ENCODE results near the gene PCDHGB2. TPM values are rescaled to one million over a fixed set of nuclear protein-coding genes. Genes with fewer than 3 reads are reported as not detected.
A peak's percentile ranks its signal among the peaks of the same experiment; 100 is the strongest.
"Not testable (repeated sequence)": the region's sequence is repeated elsewhere in the genome, so short reads cannot be mapped to it uniquely, and the experiment has no call there.

Gene PCDHGB2
- total RNA-seq, 4 donors from 2014 or later: 3.2 to 5.7 (median 4.1) TPM

DNA sequence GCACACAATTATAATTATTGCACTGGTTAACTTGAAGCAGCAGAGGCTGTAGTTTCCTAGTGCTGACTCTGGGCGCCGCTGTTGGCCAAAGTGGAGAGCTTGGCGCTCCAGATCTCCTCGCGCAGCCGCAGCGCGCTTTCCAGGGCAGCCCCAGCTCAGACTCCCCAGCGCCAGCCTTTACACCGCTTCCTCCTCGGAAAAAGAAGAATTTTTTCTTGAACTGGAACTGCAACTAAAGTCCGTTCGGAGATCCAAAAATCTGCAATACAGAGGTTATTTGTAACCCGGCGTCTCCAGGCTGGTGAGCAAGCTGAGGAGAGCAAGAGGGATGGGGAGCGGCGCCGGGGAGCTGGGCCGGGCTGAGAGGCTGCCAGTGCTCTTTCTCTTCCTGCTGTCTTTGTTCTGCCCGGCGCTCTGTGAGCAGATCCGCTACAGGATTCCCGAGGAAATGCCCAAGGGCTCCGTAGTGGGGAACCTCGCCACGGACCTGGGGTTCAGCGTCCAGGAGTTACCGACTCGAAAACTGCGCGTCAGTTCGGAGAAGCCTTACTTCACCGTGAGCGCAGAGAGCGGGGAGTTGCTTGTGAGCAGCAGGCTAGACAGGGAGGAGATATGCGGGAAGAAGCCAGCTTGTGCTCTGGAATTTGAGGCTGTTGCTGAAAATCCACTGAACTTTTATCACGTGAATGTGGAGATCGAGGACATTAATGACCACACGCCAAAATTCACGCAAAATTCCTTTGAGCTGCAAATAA, 27.9 kb downstream of the PCDHGB2 start, which contains the start of gene PCDHGB4:
PCDHGB4 (plus strand) TSS at position 142 of the 755 bp plus-strand sequence; CDS start at position 329, 187 bp downstream.
- Histone ChIP-seq H3K27me3 (peaks cover 0 to 12% (median 0%) of the 10 kb centered on the region in 4 donors), H3K4me3 (peak within 1 kb of the TSS in 2 of 4 donors; percentile 31 to 33), H3K36me3 (peaks cover 0 to 12% (median 8%) of the 10 kb centered on the region in 4 donors), H3K9me3 (peaks cover 7 to 97% (median 97%) of the 10 kb centered on the region in 4 donors)
- H3K4me1 ChIP-seq; intact Hi-C loops (cut with DNase I); DNase-seq (ENCODE audit: extremely low spot score); H3K27ac ChIP-seq (replicated peaks in 1 of 4): not testable (repeated sequence)
- TF ChIP-seq, protein P1, sequence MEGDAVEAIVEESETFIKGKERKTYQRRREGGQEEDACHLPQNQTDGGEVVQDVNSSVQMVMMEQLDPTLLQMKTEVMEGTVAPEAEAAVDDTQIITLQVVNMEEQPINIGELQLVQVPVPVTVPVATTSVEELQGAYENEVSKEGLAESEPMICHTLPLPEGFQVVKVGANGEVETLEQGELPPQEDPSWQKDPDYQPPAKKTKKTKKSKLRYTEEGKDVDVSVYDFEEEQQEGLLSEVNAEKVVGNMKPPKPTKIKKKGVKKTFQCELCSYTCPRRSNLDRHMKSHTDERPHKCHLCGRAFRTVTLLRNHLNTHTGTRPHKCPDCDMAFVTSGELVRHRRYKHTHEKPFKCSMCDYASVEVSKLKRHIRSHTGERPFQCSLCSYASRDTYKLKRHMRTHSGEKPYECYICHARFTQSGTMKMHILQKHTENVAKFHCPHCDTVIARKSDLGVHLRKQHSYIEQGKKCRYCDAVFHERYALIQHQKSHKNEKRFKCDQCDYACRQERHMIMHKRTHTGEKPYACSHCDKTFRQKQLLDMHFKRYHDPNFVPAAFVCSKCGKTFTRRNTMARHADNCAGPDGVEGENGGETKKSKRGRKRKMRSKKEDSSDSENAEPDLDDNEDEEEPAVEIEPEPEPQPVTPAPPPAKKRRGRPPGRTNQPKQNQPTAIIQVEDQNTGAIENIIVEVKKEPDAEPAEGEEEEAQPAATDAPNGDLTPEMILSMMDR (IDR thresholded peaks at IDR 0.05): peak in 2 of 3 experiments; percentile 8 to 28
- 18% methylated on average over 14 of the region's 40 CpGs for WGBS

DNA sequence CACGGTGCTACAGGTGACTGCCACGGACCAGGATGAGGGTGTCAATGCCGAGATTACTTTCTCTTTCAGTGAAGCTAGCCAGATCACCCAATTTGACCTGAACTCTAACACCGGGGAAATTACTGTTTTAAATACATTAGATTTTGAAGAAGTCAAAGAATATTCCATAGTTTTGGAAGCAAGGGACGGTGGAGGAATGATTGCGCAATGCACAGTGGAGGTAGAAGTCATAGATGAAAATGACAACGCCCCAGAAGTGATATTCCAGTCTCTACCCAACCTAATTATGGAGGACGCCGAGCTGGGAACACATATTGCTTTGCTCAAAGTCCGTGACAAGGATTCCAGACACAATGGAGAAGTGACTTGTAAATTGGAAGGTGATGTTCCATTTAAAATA, 28.9 kb downstream of the PCDHGB2 start:
- WGBS: 44% methylated on average over 10 of the region's 10 CpGs
- Histone ChIP-seq H3K4me3 (no peak overlapping the region), H3K27ac (replicated peaks in 1 of 4) (no peak overlapping the region), H3K4me1 (no peaks in the 10 kb centered on the region), H3K9me3 (peaks cover 6 to 97% (median 97%) of the 10 kb centered on the region in 4 donors), H3K36me3 (peaks cover 0 to 18% (median 5%) of the 10 kb centered on the region in 4 donors), H3K27me3 (peaks cover 0 to 17% (median 0%) of the 10 kb centered on the region in 4 donors)
- TF ChIP-seq EP300 (IDR thresholded peaks at IDR 0.05): no peak
- TF ChIP-seq, protein P1 (IDR thresholded peaks at IDR 0.05): no peak
- TF ChIP-seq POLR2AphosphoS5 (IDR thresholded peaks at IDR 0.05): no peak
- TF ChIP-seq POLR2A (IDR thresholded peaks at IDR 0.05; ENCODE audit: low read depth): no peak
- intact Hi-C loops (cut with DNase I): no loop called here
- DNase-seq (ENCODE audit: extremely low spot score): no peak

DNA sequence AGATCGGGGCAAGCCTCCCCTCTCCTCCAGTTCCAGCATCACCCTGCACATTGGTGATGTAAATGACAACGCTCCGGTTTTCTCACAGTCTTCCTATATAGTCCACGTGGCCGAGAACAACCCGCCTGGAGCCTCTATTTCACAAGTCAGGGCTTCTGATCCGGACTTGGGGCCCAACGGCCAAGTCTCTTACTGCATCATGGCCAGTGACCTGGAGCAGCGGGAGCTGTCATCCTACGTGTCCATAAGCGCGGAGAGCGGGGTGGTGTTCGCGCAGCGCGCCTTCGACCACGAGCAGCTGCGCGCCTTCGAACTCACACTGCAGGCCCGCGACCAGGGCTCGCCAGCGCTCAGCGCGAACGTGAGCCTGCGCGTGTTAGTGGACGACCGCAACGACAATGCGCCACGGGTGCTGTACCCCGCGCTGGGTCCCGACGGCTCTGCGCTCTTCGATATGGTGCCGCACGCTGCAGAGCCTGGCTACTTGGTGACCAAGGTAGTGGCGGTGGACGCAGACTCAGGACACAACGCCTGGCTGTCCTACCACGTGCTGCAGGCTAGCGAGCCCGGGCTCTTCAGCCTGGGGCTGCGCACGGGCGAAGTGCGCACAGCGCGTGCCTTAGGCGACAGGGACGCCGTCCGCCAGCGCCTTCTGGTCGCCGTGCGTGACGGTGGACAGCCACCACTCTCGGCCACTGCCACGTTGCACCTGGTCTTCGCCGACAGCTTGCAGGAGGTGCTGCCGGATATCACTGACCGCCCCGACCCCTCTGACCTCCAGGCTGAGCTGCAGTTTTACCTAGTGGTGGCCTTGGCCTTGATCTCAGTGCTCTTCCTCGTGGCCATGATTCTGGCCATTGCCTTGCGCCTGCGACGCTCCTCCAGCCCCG, 29.6 kb downstream of the PCDHGB2 start:
- H3K4me3 ChIP-seq: peak overlapping the region in 1 of 4 donors; percentile 6
- 41% methylated on average over 29 of the region's 77 CpGs for WGBS

DNA sequence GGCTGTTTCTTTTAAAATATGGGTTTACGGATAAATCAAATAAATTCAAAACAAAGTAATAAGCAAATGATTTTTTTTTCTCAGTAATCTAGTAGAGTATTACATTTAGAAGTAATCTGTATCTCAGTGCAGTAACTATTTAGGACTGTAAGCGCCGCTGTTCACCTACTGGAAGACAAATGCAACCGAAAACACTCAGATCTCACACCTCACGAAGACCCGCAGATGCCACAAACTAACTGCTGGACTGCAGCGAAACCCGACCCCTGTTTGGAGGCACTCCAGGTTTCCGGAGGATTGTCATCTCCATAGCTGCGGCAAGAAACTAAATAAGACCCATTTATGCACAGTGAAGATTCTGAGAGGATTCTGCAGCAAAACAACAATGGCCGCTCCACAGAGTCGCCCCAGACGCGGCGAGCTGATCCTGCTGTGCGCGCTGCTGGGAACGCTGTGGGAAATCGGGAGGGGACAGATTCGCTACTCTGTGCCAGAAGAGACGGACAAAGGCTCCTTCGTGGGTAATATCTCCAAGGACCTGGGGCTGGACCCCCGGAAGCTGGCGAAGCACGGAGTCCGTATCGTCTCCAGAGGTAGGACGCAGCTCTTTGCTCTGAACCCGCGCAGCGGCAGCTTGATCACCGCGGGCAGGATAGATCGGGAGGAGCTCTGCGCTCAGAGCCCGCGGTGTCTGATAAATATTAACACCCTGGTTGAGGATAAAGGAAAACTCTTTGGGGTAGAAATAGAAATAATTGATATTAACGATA, 32.8 kb downstream of the PCDHGB2 start, which contains the start of gene PCDHGA8:
PCDHGA8 (plus strand) TSS at position 205 of the 770 bp plus-strand sequence; CDS start at position 386, 181 bp downstream.
- no peak for DNase-seq (ENCODE audit: extremely low spot score)
- peaks cover 0 to 12% (median 0%) of the 10 kb centered on the region in 4 donors for H3K27me3 ChIP-seq
- H3K4me3 ChIP-seq: no peak within 1 kb of the TSS
- H3K27ac ChIP-seq (replicated peaks in 1 of 4): no peak within 1 kb of the TSS
- TF ChIP-seq, protein P1 (IDR thresholded peaks at IDR 0.05): no peak
- TF ChIP-seq POLR2A (IDR thresholded peaks at IDR 0.05; ENCODE audit: low read depth) (no peak), POLR2AphosphoS5 (IDR thresholded peaks at IDR 0.05) (no peak), EP300 (IDR thresholded peaks at IDR 0.05) (no peak)
- H3K36me3 ChIP-seq: peaks cover 0 to 12% (median 5%) of the 10 kb centered on the region in 4 donors
- peaks cover 12 to 97% (median 95%) of the 10 kb centered on the region in 4 donors for H3K9me3 ChIP-seq
- no peaks in the 10 kb centered on the region for H3K4me1 ChIP-seq
- intact Hi-C loops (cut with DNase I): no loop called here
- 27% methylated on average over 35 of the region's 38 CpGs for WGBS

More for the DNA sequence above, 29.6 kb downstream of the PCDHGB2 start:
- H3K27ac ChIP-seq (replicated peaks in 1 of 4): no peak overlapping the region
- H3K4me1 ChIP-seq: no peaks in the 10 kb centered on the region
- H3K36me3 ChIP-seq: peaks cover 0 to 18% (median 5%) of the 10 kb centered on the region in 4 donors
- H3K9me3 ChIP-seq: peaks cover 12 to 97% (median 97%) of the 10 kb centered on the region in 4 donors
- no peak for TF ChIP-seq POLR2A (IDR thresholded peaks at IDR 0.05; ENCODE audit: low read depth)
- no peak for TF ChIP-seq EP300 (IDR thresholded peaks at IDR 0.05)
- TF ChIP-seq, protein P1 (IDR thresholded peaks at IDR 0.05): no peak
- TF ChIP-seq POLR2AphosphoS5 (IDR thresholded peaks at IDR 0.05): no peak
- no peak for DNase-seq (ENCODE audit: extremely low spot score)
- intact Hi-C loops (cut with DNase I): no loop called here
- H3K27me3 ChIP-seq: peaks cover 0 to 17% (median 0%) of the 10 kb centered on the region in 4 donors

All from esophagus muscularis mucosa (tissue), 4 donors.